Stimulated activated CD4-positive, alpha-beta T cell treated with anti-CD3 and anti-CD28 coated beads, Interleukin-12 subunit alpha, Interleukin-12 subunit beta, amount 100 ng/mL, for 4 hours (primary cell): Measurements from ENCODE around the gene DOK4.

Source experiments
- DNase-seq: peaks from one replicate; pipeline ENCODE4 v3.0.0-alpha.2; 2020

The DOK4 gene

GRCh38 chr16:57518922-57519321 lies 32.6 kb upstream of the DOK4 start:
- DNase-seq: no peak

- no peak for DNase-seq
Observed at GRCh38 chr16:57518520-57518919, 32.2 kb upstream of the DOK4 start.

- DNase-seq: no peak
Observed at GRCh38 chr16:57517397-57518367, 31.4 kb upstream of the DOK4 start.

GRCh38 chr16:57516773-57517172 lies 30.5 kb upstream of the DOK4 start:
- no peak for DNase-seq

- DNase-seq: no peak
Observed at GRCh38 chr16:57516176-57516725, 30.0 kb upstream of the DOK4 start.

GRCh38 chr16:57514791-57515600 lies 28.7 kb upstream of the DOK4 start:
- no peak for DNase-seq

- DNase-seq: no peak
Observed at GRCh38 chr16:57514371-57514770, 28.1 kb upstream of the DOK4 start.

- no peak for DNase-seq
Observed at GRCh38 chr16:57513371-57514102, 27.2 kb upstream of the DOK4 start.

GRCh38 chr16:57512296-57513001 lies 26.2 kb upstream of the DOK4 start:
- DNase-seq: no peak

- no peak for DNase-seq
Observed at GRCh38 chr16:57510016-57510871, 24.0 kb upstream of the DOK4 start.

- no peak for DNase-seq
Observed at GRCh38 chr16:57509231-57509923, 23.1 kb upstream of the DOK4 start.

- DNase-seq: no peak
Observed at GRCh38 chr16:57508035-57508425, 21.7 kb upstream of the DOK4 start.

GRCh38 chr16:57507136-57508034 lies 21.1 kb upstream of the DOK4 start:
- no peak for DNase-seq

- DNase-seq: no peak
Observed at GRCh38 chr16:57505169-57505568, 18.9 kb upstream of the DOK4 start.

GRCh38 chr16:57504491-57504890 lies 18.2 kb upstream of the DOK4 start:
- DNase-seq: no peak

GRCh38 chr16:57504001-57504400 lies 17.7 kb upstream of the DOK4 start:
- no peak for DNase-seq

GRCh38 chr16:57503366-57503765 lies 17.1 kb upstream of the DOK4 start:
- no peak for DNase-seq

- DNase-seq: no peak
Observed at GRCh38 chr16:57502048-57502775, 15.9 kb upstream of the DOK4 start.

GRCh38 chr16:57501492-57501891 lies 15.2 kb upstream of the DOK4 start:
- no peak for DNase-seq
